IMR-90 (cell line): ENCODE measurements around the gene RND1. TPM values are rescaled to one million over a fixed set of nuclear protein-coding genes. Genes with fewer than 3 reads are reported as not detected.

ENCODE experiments used
- ATAC-seq: fragments of 200-7000 bp; cut with Tn5 transposase; 2 replicates; pipeline ENCODE4 v1.9.1; 2020; ENCODE audit warnings: low read depth, mild to moderate bottlenecking, moderate library complexity
- BruUV-seq: library from RNA; stranded (reverse); fragments of 400-500 nt; replicated peaks from 2 replicates; lab custom pipeline; 2021; lab: Mats Ljungman, UMichigan
- CTCF ChIA-PET: fragments of 300-600 bp; formaldehyde crosslinking; extraction: SDS; loops from one replicate; lab custom pipeline; 2021; ENCODE audit warnings: antibody characterized with exemption; lab: Yijun Ruan, JAX
- POLR2A ChIA-PET: fragments of 300-600 bp; sonication (Branson Sonifier 250); formaldehyde crosslinking; loops from one replicate; lab custom pipeline; 2022; ENCODE audit warnings: antibody characterized with exemption; ENCODE audit not compliant: unreplicated experiment; lab: Charles Lee
- DNase-seq: peaks from one replicate; pipeline ENCODE4 v3.0.0; 2013
- H2AFZ ChIP-seq: replicated peaks from 2 replicates; pipeline ENCODE3; 2013; ENCODE audit warnings: low read length, mild to moderate bottlenecking; ENCODE audit not compliant: poor library complexity
- H2AK5ac ChIP-seq: 2 replicates; pipeline ENCODE4 v1.6.1; 2013; ENCODE audit warnings: low read depth, low read length, inconsistent platforms
- H2AK9ac ChIP-seq: replicated peaks from 2 replicates; pipeline ENCODE3; 2013; ENCODE audit warnings: mild to moderate bottlenecking, low read depth, low read length, moderate library complexity; ENCODE audit not compliant: poor library complexity
- H2BK120ac ChIP-seq: 2 replicates; pipeline ENCODE4 v1.6.1; 2013; ENCODE audit warnings: low read depth, low read length, inconsistent platforms
- H2BK15ac ChIP-seq: 3 replicates; pipeline ENCODE4 v1.6.1; 2013; ENCODE audit warnings: low read depth, low read length, inconsistent platforms
- H2BK20ac ChIP-seq: 2 replicates; pipeline ENCODE4 v1.6.1; 2013; ENCODE audit warnings: low read depth, mild to moderate bottlenecking, inconsistent platforms, low read length, moderate library complexity
- H2BK5ac ChIP-seq: 2 replicates; pipeline ENCODE4 v1.6.1; 2013; ENCODE audit warnings: mild to moderate bottlenecking, low read depth, low read length, inconsistent platforms; ENCODE audit not compliant: poor library complexity, severe bottlenecking
- H3K14ac ChIP-seq: replicated peaks from 2 replicates; pipeline ENCODE4 v1.6.1; 2013; ENCODE audit warnings: low read depth, low read length, inconsistent platforms
- H3K18ac ChIP-seq: 2 replicates; pipeline ENCODE4 v1.6.1; 2013; ENCODE audit warnings: low read depth, low read length, control low read depth
- H3K23ac ChIP-seq: 2 replicates; pipeline ENCODE4 v1.6.1; 2013; ENCODE audit warnings: low read depth, low read length, inconsistent platforms
- H3K27ac ChIP-seq: 2 replicates; pipeline ENCODE4 v1.5.1; 2013; ENCODE audit warnings: mild to moderate bottlenecking, control low read depth, low read length; ENCODE audit not compliant: insufficient read depth
- H3K27me3 ChIP-seq: 2 replicates; pipeline ENCODE4 v1.6.1; 2013; ENCODE audit warnings: low read length; ENCODE audit not compliant: control insufficient read depth, insufficient read depth
- H3K36me3 ChIP-seq: 2 replicates; pipeline ENCODE4 v1.6.1; 2013; ENCODE audit warnings: low read length, mixed read lengths; ENCODE audit not compliant: control insufficient read depth, insufficient read depth
- H3K4ac ChIP-seq: 2 replicates; pipeline ENCODE4 v1.6.1; 2013; ENCODE audit warnings: low read depth, low read length, inconsistent platforms
- H3K4me1 ChIP-seq: 2 replicates; pipeline ENCODE4 v1.6.1; 2013; ENCODE audit warnings: low read length, mixed read lengths; ENCODE audit not compliant: control insufficient read depth, insufficient read depth
- H3K4me2 ChIP-seq: 2 replicates; pipeline ENCODE4 v1.6.1; 2013; ENCODE audit warnings: low read depth, mild to moderate bottlenecking, control low read depth, low read length, moderate library complexity
- H3K4me3 ChIP-seq: 2 replicates; pipeline ENCODE4 v1.5.1; 2013; ENCODE audit warnings: low read depth, mild to moderate bottlenecking, control low read depth, low read length, moderate library complexity; ENCODE audit not compliant: insufficient read depth
- H3K56ac ChIP-seq: 2 replicates; pipeline ENCODE4 v1.6.1; 2013; ENCODE audit warnings: low read length, inconsistent platforms; ENCODE audit not compliant: insufficient read depth; ENCODE audit errors: extremely low read depth
- H3K79me1 ChIP-seq, 2 experiments: 2 replicates each; pipeline ENCODE4 v1.6.1; 2013; ENCODE audit warnings: low read length in 2 of 2, inconsistent platforms in 1 of 2, low read depth in 1 of 2
- H3K9ac ChIP-seq: 2 replicates; pipeline ENCODE4 v1.6.1; 2013; ENCODE audit warnings: low read depth, low read length, control low read depth
- H3K9me1 ChIP-seq: 2 replicates; pipeline ENCODE4 v1.6.1; 2013; ENCODE audit warnings: low read length, inconsistent platforms; ENCODE audit not compliant: insufficient read depth
- H3K9me3 ChIP-seq: 2 replicates; pipeline ENCODE4 v1.6.1; 2013; ENCODE audit warnings: low read length; ENCODE audit not compliant: control insufficient read depth, insufficient read depth
- H4K20me1 ChIP-seq: 2 replicates; pipeline ENCODE4 v1.6.1; 2013; ENCODE audit warnings: low read length, inconsistent platforms; ENCODE audit not compliant: insufficient read depth
- H4K5ac ChIP-seq: 2 replicates; pipeline ENCODE4 v1.6.1; 2013; ENCODE audit warnings: mild to moderate bottlenecking, low read depth, low read length, control low read depth
- H4K8ac ChIP-seq, 2 experiments: 2 replicates each; pipeline ENCODE4 v1.6.1; 2013; ENCODE audit warnings: low read depth in 2 of 2, low read length in 2 of 2, control low read depth in 1 of 2, inconsistent platforms in 1 of 2
- H4K91ac ChIP-seq: 2 replicates; pipeline ENCODE4 v1.6.1; 2013; ENCODE audit warnings: low read depth, low read length, inconsistent platforms; ENCODE audit not compliant: insufficient read depth
- CEBPB ChIP-seq: IDR thresholded peaks from 2 replicates; pipeline ENCODE4 v1.6.1; 2012; ENCODE audit warnings: low read depth, low read length, improper control_type of control experiment
- CTCF ChIP-seq: conservative IDR thresholded peaks from 2 replicates; pipeline ENCODE4 v1.5.1; 2012; ENCODE audit warnings: mild to moderate bottlenecking, low read depth, low read length, improper control_type of control experiment
- FOS ChIP-seq: fragments of 150-350 bp; IDR thresholded peaks from 2 replicates; pipeline ENCODE4 v1.6.1; 2016; ENCODE audit warnings: low read depth, low read length
- MAFK ChIP-seq: IDR thresholded peaks from 2 replicates; pipeline ENCODE4 v1.6.1; 2012; ENCODE audit warnings: low read depth, low read length, improper control_type of control experiment
- MAZ ChIP-seq: IDR thresholded peaks from 2 replicates; pipeline ENCODE4 v1.6.1; 2012; ENCODE audit warnings: low read depth, mild to moderate bottlenecking, low read length, improper control_type of control experiment, moderate library complexity, borderline replicate concordance
- POLR2A ChIP-seq: IDR thresholded peaks from 2 replicates; pipeline ENCODE4 v1.6.1; 2012; ENCODE audit warnings: mild to moderate bottlenecking, low read depth, low read length
- RCOR1 ChIP-seq: IDR thresholded peaks from 2 replicates; pipeline ENCODE4 v1.6.1; 2012; ENCODE audit warnings: mild to moderate bottlenecking, low read length, improper control_type of control experiment; ENCODE audit not compliant: insufficient replicate concordance
- RFX5 ChIP-seq: IDR thresholded peaks from 2 replicates; pipeline ENCODE4 v1.8.0; 2012; ENCODE audit warnings: low read depth, mild to moderate bottlenecking, low read length, moderate library complexity
- SMC3 ChIP-seq: fragments of 150-350 bp; IDR thresholded peaks from 2 replicates; pipeline ENCODE4 v1.6.1; 2016; ENCODE audit warnings: low read depth, mild to moderate bottlenecking, antibody characterized with exemption, low read length, moderate library complexity
- WGBS, 2 experiments: methylation state at CpG; one replicate each; pipeline versions ENCODE4 v1.1.5 to v1.1.7; 2013; ENCODE audit warnings: missing lambda C conversion rate in 2 of 2; ENCODE audit not compliant: insufficient read length in 1 of 2; ENCODE audit errors: extremely low coverage in 2 of 2; 5-methylcytosine and 5-hydroxymethylcytosine counted together
- dilution Hi-C: fragments of 300-500 bp; cut with HindIII; formaldehyde crosslinking; loops from one replicate; pipeline ENCODE4 v1.14.3; 2018; ENCODE audit warnings: low sequenced_read_pairs; ENCODE audit not compliant: unreplicated experiment
- in situ Hi-C: fragments of 300-500 bp; cut with MboI; formaldehyde crosslinking; loops from 3 replicates; pipeline ENCODE4 v1.14.3; 2019; ENCODE audit warnings: low sequenced_read_pairs, inconsistent platforms, mixed read lengths
- intact Hi-C: fragments of 100-400 bp; cut with micrococcal nuclease; formaldehyde crosslinking; loops from 2 replicates; pipeline ENCODE4 v1.10.0; 2022
- polyA plus RNA-seq, 3 experiments: library from polyadenylated mRNA; depleted of rRNA; stranded (reverse); fragments of >200 nt; gene quantifications; 2 replicates each; pipeline ENCODE4 v1.2.3, GENCODE V29; 2012; ENCODE audit warnings: low replicate concordance in 1 of 3
- total RNA-seq: library from RNA; depleted of rRNA; stranded (reverse); fragments of >200 nt; gene quantifications from 2 replicates; pipeline ENCODE4 v1.2.3, GENCODE V29; 2012

Gene RND1
- total and polyA plus RNA-seq, 2 of the 4 experiments (the other 2 are of a cell fraction) = under 0.01 to 0.21 TPM

DNA sequence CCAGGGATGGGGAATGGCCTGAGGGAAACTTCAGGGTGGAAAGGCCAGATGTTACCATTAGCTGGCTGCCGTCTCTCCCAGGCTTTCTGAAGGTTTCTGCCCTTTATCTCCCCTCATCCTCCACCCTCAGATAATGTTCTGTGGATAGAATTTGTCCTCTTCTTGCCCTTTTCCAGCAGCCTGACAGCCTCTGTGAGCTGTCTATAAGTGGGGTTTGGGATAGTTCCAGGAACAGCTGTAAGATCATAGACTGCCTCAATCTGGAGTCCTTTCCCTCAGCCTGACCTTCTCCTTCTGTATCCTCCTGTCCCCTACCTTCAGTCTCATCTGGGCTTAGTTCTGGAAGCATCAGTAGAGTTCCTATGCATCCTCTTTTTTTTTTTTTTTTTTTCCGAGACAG is 2.8 kb upstream of the RND1 start:
- in situ Hi-C loops (no loop called here), dilution Hi-C loops (no loop called here), intact Hi-C loops (no loop called here)
- ChIA-PET CTCF (interaction anchor here (0.9 to 1.6 kb wide), 2 partner anchors 15 to 23 kb away, joined by 3 read pairs; no protein-coding TSS in a partner anchor), POLR2A (no interaction called here)
- DNase-seq (no peak), ATAC-seq (no peak)
- Histone ChIP-seq H2AK9ac (no peak overlapping the region), H3K4ac (no peak overlapping the region), H3K27me3 (peaks cover 29% of the 10 kb centered on the region), H3K9me3 (no peaks in the 10 kb centered on the region), H4K5ac (no peak overlapping the region), H4K91ac (no peak overlapping the region), H2AFZ (no peak overlapping the region), H3K4me2 (no peak overlapping the region), H3K56ac (no peak overlapping the region), H3K18ac (no peak overlapping the region), H3K9me1 (no peaks in the 10 kb centered on the region), H3K23ac (no peak overlapping the region), H3K79me1 (no peaks in the 10 kb centered on the region), H3K36me3 (no peaks in the 10 kb centered on the region), H4K8ac (no peak overlapping the region), H2BK5ac (no peak overlapping the region), H3K9ac (no peak overlapping the region), H3K14ac (no peak overlapping the region), H3K27ac (no peak overlapping the region), H4K20me1 (no peaks in the 10 kb centered on the region), H3K4me1 (no peaks in the 10 kb centered on the region), H2BK20ac (no peak overlapping the region), H2BK15ac (no peak overlapping the region), H2AK5ac (no peak overlapping the region), H2BK120ac (no peak overlapping the region), H3K4me3 (no peak overlapping the region)
- no CpG with 5 or more reads among the region's 2 CpGs for WGBS, 2 experiments
- BruUV-seq = no TSS peak
- no peak for TF ChIP-seq MAFK
- TF ChIP-seq RCOR1 = no peak
- no peak for TF ChIP-seq POLR2A
- no peak for TF ChIP-seq FOS
- TF ChIP-seq MAZ = no peak
- TF ChIP-seq CTCF = no peak
- TF ChIP-seq RFX5 = no peak
- TF ChIP-seq CEBPB = no peak
- TF ChIP-seq SMC3 = no peak
